Measurements from ENCODE around the gene ADAMTS17.

ADAMTS17 gene

DNA sequence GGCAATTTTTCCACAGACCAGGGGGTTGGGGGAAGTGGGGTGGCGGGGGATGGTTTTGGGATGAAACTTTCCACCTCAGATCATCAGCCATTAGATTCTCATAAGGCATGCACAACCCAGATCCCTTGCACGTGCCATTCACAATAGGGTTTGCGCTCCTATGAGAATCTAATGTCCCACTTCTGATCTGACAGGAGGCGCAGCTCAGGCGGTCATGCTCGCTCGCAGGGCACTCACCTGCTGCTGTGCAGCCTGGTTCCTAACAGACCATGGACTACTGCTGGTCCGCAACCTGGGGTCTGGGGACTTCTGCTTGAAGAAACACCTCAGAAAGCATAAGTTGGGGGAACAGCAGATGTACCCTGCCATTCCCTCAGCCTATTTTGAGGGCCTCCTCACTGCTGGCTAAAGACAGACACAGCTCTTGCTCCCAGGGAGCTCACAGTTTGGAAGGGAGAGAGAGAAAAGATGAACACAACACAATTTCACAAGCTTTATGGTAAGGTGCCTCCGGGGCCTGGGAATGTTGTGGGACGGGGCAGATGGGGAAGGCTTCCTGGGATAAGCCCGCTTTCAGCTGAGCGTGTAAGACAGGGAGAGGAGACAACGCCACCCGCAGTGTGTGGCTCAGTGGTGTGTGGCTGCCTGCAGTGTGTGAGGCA lies 285.2 kb downstream of the ADAMTS17 start:
- in situ Hi-C loops (cut with HindIII; ENCODE audit: low pct_ligation_motif_present, low pct_unique_long_range_greater_than_20kb, low sequenced_read_pairs), result no loop called here
- DNase-seq, result no peak

DNA sequence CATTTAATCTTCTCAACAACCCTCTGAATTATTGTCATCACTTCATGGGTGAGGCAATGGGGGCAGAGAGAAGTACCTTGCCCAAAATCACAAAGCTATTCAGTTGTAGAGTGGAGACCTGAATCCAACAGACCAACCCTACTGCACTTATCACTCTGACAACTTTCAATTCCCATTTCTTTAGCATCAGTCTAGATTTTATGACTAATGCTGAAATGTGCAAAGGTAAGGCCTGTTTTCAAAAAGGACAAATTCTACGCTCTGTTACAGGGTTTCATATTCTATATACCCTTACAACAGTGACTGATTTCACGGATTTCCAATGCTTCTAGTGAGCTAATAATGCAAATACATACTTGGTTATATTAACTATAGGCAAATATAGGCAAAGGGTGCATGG lies 286.0 kb downstream of the ADAMTS17 start:
- DNase-seq, result no peak
- in situ Hi-C loops (cut with HindIII; ENCODE audit: low pct_ligation_motif_present, low pct_unique_long_range_greater_than_20kb, low sequenced_read_pairs), result no loop called here

DNA sequence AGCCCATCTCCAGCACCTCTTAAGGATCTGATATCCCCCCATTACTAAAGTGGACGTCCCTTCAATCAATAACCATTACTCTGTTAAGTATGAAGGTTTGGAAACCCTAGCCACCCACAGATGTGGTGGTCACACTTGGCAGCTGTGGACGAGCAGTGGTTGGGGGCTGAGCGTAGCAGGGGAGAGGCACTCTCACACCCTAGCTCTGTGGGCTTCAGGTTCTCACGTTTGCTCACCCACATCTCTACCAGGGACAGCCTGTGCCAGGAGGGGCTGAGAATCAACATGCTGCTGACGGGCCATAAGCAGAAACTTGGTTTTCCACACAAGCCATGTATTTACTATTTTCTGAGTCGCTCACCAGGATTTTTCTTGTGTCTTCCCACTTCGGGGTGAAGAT lies 287.2 kb downstream of the ADAMTS17 start:
- in situ Hi-C loops (cut with HindIII; ENCODE audit: low pct_ligation_motif_present, low pct_unique_long_range_greater_than_20kb, low sequenced_read_pairs), result no loop called here
- DNase-seq, result no peak

- DNase-seq, result no peak
- in situ Hi-C loops (cut with HindIII; ENCODE audit: low pct_ligation_motif_present, low pct_unique_long_range_greater_than_20kb, low sequenced_read_pairs), result no loop called here
Measured at GRCh38 chr15:100053474-100054121, 288.2 kb downstream of the ADAMTS17 start.

DNA sequence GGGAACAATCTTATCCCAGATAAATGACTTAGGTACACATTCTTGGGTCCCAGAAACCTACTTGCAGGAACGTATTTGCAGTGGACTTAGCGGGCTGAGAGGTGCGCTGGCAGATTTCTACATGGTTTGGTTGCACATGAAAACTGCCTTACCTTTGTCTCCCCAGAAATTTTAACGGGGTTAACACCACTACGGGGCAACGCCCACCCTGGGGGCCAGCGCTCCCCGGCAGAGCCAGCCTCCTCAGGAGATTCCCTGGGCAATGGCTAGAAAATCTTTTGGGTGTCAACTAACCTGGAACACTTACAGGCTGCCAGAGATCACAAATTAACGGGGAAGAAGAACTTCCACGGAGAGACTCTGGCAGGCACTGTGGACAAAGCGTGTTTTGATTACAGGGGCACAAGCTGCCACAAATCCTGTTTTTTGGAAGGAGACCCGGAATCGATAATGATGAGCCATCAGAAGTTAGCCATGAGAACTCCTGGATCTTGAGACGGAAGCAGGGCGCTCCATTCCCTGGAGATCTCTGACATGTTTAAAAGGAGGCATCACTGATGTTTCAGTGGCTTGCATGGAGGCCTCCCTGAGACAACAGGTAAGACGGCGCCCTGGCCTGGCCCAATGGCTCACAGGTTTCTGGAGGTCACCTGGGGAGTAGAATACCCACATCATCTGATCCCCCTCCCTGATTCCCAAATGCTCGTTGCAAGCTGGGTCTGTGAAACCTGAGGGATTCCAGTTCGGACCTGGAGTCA lies 288.9 kb downstream of the ADAMTS17 start:
- in situ Hi-C loops (cut with HindIII; ENCODE audit: low pct_ligation_motif_present, low pct_unique_long_range_greater_than_20kb, low sequenced_read_pairs), result no loop called here
- no peak for DNase-seq

DNA sequence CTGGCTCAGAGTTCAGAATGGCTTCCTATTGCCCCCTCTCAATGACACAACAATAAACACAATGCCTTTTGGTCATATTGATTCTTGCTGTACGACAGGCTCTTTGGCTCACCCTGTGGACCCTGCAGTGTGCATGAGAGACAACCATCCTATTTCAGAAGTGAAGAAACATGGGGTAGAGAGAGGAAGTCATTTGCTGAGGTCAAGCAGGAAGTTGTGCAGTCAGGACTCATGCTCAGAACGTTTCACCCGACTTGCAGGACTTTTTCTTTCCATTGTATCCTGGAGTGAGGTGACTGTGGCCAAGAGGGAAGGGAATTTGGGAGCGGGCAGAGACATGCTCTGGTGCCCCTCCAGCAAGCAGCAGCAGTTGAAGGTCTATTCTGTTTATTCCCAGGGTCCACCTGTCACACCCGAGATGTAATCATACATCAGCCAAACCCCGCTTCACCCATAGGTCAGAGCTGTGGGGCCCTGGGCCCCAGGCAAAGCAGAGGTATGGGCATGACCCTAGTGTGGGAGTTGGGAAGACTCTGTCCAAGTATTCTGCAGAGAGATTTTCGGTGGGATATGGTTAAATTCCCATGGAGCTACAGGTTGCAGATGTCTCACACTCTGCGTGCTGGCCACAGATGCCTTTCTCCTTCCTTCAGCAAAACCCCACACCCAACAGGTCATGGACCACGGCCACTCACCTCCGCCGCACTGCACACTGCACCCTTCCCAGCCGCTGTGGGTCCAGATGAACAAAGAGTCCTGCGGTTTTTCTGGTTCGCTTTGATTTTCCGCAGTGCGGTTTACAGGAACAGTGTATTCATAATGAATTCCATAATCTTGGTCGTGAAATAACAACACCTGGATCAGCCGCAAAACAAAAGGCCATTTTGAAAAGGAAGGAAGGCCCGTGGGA lies 290.6 kb downstream of the ADAMTS17 start:
- in situ Hi-C loops (cut with HindIII; ENCODE audit: low pct_ligation_motif_present, low pct_unique_long_range_greater_than_20kb, low sequenced_read_pairs), result no loop called here
- no peak for DNase-seq

DNA sequence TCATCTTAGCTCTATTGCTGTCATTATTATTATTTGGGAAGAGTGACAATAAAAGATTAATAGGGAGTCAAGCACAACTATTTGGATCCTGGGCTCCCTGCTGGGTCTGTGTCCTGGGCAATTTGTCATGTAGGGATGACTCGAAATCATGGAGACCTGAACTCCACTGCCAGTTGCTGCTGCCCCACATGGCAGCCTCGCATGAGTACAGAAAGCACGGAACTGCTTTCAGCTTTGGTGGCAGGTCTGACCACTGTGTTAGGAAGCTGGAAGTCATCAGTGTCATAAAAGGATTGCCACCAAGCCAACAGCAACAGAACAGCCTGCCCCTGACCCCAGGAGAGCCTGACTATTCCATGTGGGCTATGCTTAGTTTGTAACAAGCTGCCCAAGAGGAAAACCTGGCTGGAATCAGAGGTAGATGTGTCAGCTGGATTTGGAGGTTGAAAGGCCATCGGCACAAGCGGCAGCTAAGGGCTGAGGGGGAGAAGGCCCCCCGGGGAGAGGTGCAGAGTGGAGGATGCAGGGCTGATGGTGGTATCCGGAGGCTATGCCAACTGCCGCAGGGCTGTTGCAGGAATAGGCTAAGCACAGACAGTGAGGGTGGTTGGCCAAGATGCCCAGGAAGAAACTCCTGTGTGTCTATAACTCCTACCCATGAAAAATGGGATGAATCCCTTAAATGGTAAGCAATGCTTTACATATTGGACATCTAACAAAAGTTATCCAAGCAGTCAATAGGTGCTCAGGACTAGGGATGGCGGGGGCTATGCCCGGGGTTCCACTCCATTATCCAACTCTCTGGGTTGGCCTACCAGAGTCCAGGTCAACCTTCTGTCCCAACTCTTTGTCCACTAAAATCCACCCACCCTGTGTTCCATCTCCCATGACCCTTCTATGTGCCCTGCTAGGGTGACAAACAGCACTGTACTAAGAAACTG lies 291.6 kb downstream of the ADAMTS17 start:
- DNase-seq, result no peak
- in situ Hi-C loops (cut with HindIII; ENCODE audit: low pct_ligation_motif_present, low pct_unique_long_range_greater_than_20kb, low sequenced_read_pairs), result no loop called here

DNA sequence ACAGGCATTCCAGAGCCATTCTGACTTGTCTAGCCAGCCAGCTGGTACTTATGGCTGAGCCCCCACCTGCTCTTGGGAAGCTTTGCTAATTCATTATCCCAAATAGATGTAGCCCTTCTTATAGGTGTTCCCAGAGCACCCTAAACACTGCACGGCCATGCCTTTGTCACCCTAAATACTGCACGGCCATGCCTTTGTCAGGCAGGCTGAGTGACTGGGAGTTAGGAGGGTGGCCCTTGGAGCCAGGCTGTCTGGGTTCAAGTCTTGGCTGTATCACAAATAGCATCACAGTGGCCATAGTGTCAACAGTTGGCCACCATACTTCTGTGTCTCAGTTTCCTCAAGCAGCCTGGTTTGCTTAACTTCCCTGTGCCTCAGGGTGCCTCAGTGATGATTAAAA lies 292.3 kb downstream of the ADAMTS17 start:
- in situ Hi-C loops (cut with HindIII; ENCODE audit: low pct_ligation_motif_present, low pct_unique_long_range_greater_than_20kb, low sequenced_read_pairs), result no loop called here

DNA sequence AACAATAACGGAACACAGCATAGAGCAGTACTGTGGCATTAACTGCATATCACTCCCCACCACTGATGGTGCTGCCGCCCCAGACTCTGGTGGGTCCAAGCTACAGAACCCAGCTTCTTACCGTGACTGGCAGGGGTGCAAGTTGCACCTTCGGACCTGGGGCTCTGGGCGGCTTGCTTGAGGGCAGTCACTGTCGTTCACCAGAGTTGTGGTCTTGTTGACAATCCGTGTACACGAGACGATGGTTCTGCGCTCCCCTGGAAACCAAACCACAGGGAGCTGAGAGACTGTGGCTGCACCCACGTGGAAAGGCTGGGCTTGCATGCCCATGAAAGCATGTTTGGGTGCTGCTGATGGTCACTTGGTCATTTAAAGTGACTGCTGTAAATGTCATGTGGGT lies 293.0 kb downstream of the ADAMTS17 start:
- in situ Hi-C loops (cut with HindIII; ENCODE audit: low pct_ligation_motif_present, low pct_unique_long_range_greater_than_20kb, low sequenced_read_pairs), result no loop called here

More for the DNA sequence above, 292.3 kb downstream of the ADAMTS17 start:
- no peak for DNase-seq

DNA sequence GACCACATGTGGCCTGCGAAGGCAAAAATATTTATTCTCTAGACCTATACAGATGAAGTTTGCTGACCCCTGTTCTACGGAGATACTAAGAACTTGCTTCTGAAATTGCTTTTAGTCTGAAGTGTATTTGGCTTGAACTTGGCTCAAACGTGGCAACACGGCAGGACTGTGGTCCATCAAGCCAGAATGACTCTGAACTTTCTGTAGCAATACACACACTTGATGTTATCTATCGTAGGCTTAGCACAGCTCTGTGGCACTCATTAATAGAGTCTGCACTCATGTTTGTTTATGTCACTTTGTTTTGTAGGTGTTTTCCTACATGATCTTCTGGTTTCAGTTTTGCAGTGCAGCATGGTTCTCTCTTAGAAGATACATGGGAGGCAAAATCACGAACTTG lies 298.1 kb downstream of the ADAMTS17 start:
- in situ Hi-C loops (cut with HindIII; ENCODE audit: low pct_ligation_motif_present, low pct_unique_long_range_greater_than_20kb, low sequenced_read_pairs), result no loop called here

More for the DNA sequence above, 293.0 kb downstream of the ADAMTS17 start:
- DNase-seq, result no peak

DNA sequence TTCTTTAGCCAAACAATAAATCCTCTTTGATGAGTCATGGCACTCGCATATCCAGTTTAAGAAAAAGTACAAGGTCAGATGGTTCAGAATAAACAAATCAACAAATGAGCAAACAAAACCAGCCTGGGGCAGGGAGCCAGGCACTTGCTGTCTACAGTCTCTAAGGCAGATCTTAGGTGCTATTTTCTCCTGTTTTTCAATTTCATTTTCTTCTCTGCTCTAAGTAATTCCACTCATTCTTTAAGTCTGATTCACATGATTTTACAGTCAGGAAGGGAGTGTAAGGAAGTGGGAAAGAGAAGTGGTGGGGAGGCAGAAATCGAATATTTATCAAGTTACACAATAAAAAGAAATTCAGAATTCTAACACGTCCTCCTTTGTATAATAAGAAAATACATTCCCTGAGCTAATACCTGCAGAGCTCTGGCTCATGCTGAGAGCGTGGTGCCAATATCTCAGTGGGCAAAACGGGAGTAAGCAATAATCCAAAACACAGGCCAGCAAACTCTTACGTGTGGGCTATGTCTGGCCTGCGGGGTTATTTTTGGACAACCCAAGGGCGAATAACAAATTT lies 298.6 kb downstream of the ADAMTS17 start:
- in situ Hi-C loops (cut with HindIII; ENCODE audit: low pct_ligation_motif_present, low pct_unique_long_range_greater_than_20kb, low sequenced_read_pairs), result no loop called here
- DNase-seq, result peak; percentile 53

More for the DNA sequence above, 298.1 kb downstream of the ADAMTS17 start:
- no peak for DNase-seq

DNA sequence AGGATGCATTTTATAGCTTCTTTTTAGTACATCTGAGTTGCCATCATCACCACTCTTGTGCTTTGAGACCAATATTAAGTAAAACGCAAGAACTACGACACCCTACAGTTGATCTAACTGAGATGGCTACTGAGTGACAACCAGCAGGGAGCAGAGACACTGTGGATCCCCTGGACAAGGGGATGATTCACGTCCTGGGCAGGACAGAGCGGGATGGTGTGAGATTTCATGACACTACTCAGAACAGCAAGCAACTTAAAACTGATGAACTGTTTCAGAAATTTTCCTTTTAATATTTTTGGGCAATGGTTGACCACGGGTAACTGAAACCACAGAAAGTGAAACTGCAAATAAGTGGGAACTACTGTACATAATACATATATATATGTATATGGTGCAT lies 299.2 kb downstream of the ADAMTS17 start:
- in situ Hi-C loops (cut with HindIII; ENCODE audit: low pct_ligation_motif_present, low pct_unique_long_range_greater_than_20kb, low sequenced_read_pairs), result no loop called here

GRCh38 chr15:100041127-100041828 lies 300.5 kb downstream of the ADAMTS17 start:
- DNase-seq, result no peak
- in situ Hi-C loops (cut with HindIII; ENCODE audit: low pct_ligation_motif_present, low pct_unique_long_range_greater_than_20kb, low sequenced_read_pairs), result no loop called here

More for the DNA sequence above, 299.2 kb downstream of the ADAMTS17 start:
- DNase-seq, result no peak

- DNase-seq, result no peak
- in situ Hi-C loops (cut with HindIII; ENCODE audit: low pct_ligation_motif_present, low pct_unique_long_range_greater_than_20kb, low sequenced_read_pairs), result no loop called here
Measured at GRCh38 chr15:100039994-100040393, 301.8 kb downstream of the ADAMTS17 start.

DNA sequence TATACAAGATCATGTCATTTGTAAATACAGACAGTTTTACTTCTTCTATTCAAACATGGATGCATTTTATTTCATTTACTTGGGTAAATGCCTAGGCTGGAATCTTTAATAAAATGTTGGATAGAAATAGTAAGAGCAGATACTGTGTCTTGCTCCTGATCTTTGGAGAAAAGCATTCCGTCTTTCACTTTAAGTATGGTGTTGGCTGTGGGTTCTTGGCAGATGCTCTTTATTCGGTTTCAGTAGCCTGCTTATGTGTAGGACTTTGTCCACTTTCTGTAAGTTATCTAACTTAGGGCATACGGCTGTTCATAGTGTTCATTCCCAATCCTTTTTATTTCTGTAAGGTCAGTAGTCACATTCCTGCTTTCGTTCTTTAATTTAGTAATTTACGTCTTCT lies 303.0 kb downstream of the ADAMTS17 start:
- in situ Hi-C loops (cut with HindIII; ENCODE audit: low pct_ligation_motif_present, low pct_unique_long_range_greater_than_20kb, low sequenced_read_pairs), result no loop called here
- no peak for DNase-seq

DNA sequence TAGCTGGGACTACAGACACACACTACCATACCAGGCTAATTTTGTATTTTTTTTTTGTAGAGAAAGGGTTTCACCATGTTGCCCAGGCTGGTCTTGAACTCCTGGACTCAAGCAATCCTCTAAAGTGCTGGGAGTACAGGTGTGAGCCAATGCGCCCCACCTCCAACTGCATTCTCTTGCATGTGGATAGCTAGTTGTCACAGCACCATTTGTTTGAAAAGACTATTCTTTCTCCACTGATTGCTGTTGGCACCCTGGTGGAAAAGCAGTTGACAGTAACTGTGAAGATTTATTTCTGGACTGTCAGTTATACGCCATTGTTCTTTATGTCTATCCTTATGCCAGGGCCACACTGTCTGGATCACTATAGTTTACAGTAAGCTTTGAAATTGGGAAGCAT lies 303.9 kb downstream of the ADAMTS17 start:
- in situ Hi-C loops (cut with HindIII; ENCODE audit: low pct_ligation_motif_present, low pct_unique_long_range_greater_than_20kb, low sequenced_read_pairs), result no loop called here
- DNase-seq, result no peak

- in situ Hi-C loops (cut with HindIII; ENCODE audit: low pct_ligation_motif_present, low pct_unique_long_range_greater_than_20kb, low sequenced_read_pairs), result no loop called here
- no peak for DNase-seq
Measured at GRCh38 chr15:100036015-100036414, 305.8 kb downstream of the ADAMTS17 start.
